A549 (cell line): Measurements from ENCODE around the gene CRYGN. TPM values are rescaled to one million over a fixed set of nuclear protein-coding genes. Genes with fewer than 3 reads are reported as not detected.

ENCODE experiments used
- ATAC-seq, 2 experiments: fragments of 200-7000 bp in 1 of 2; fragments of >200 bp in 1 of 2; cut with Nextera tagmentation in 1 of 2; cut with Tn5 transposase in 1 of 2; 3 replicates each; pipeline versions ENCODE4 v1.8.0 to v1.9.1; 2018 to 2020; ENCODE audit warnings: mild to moderate bottlenecking in 1 of 2, moderate library complexity in 1 of 2
- CTCF ChIA-PET: fragments of 300-600 bp; sonication (Branson Sonifier 250); formaldehyde crosslinking; extraction: SDS; loops from one replicate; lab custom pipeline; 2021; ENCODE audit warnings: antibody characterized with exemption, inconsistent platforms; lab: Yijun Ruan, JAX
- POLR2A ChIA-PET: fragments of 350-600 bp; formaldehyde crosslinking; extraction: SDS; loops from one replicate; lab custom pipeline; 2021; ENCODE audit warnings: antibody characterized with exemption, inconsistent platforms; lab: Yijun Ruan, JAX
- DNase-seq, 2 experiments: peaks; one replicate each; pipeline versions ENCODE4 v3.0.0 to v3.0.0-alpha.2; 2011 to 2016; ENCODE audit warnings: low read depth in 1 of 2, low spot score in 1 of 2
- FAIRE-seq: peaks from 2 replicates; lab custom pipeline; 2011; peaks lifted over from hg19 to GRCh38; lab: Jason Lieb, UNC
- H3K27ac ChIP-seq, 2 experiments: fragments of >200 bp; sonication (Bioruptor Twin); formaldehyde crosslinking; 3 replicates each; pipeline ENCODE4 v1.5.1; 2016 to 2017
- H3K4me1 ChIP-seq: fragments of >200 bp; sonication (Bioruptor Twin); formaldehyde crosslinking; 3 replicates; pipeline ENCODE4 v1.6.1; 2016
- H3K4me2 ChIP-seq: fragments of >200 bp; sonication (Bioruptor Twin); formaldehyde crosslinking; 3 replicates; pipeline ENCODE4 v1.6.1; 2016
- H3K4me3 ChIP-seq: fragments of >200 bp; sonication (Bioruptor Twin); formaldehyde crosslinking; 3 replicates; pipeline ENCODE4 v1.5.1; 2016
- H3K9me3 ChIP-seq: fragments of >200 bp; sonication (Bioruptor Twin); formaldehyde crosslinking; 3 replicates; pipeline ENCODE4 v1.6.1; 2016
- CBX8 ChIP-seq: fragments of 200-600 bp; sonication (generic); IDR thresholded peaks from 2 replicates; pipeline ENCODE4 v1.6.1; 2016
- CEBPB ChIP-seq, 2 experiments: fragments of >200 bp in 1 of 2; sonication (Bioruptor Twin) in 1 of 2; formaldehyde crosslinking in 1 of 2; IDR thresholded peaks; 2 replicates each; pipeline ENCODE4 v1.6.1; 2012 to 2016
- FOSL2 ChIP-seq, 2 experiments: fragments of 450-650 bp in 1 of 2; fragments of >200 bp in 1 of 2; sonication (Bioruptor Twin) in 1 of 2; formaldehyde crosslinking; IDR thresholded peaks; 2 replicates each; pipeline versions ENCODE4 v1.5.0 to v1.6.1; 2016 to 2020; ENCODE audit warnings: mild to moderate bottlenecking in 1 of 2, moderate library complexity in 1 of 2
- HOXA7 ChIP-seq: fragments of 250-450 bp; sonication (Bioruptor Pico); IDR thresholded peaks from 2 replicates; pipeline ENCODE4 v1.5.0; 2020; ENCODE audit warnings: mild to moderate bottlenecking, moderate library complexity
- HOXB13 ChIP-seq: fragments of 250-450 bp; sonication (Bioruptor Pico); IDR thresholded peaks from 2 replicates; pipeline ENCODE4 v1.5.0; 2020; ENCODE audit warnings: low read depth, mild to moderate bottlenecking, moderate library complexity
- JUN ChIP-seq, 2 experiments: fragments of >200 bp; sonication (Bioruptor Twin); formaldehyde crosslinking; IDR thresholded peaks; 2 replicates in 1 of 2; 3 replicates in 1 of 2; pipeline ENCODE4 v1.6.1; 2016 to 2017
- KDM1A ChIP-seq: fragments of 200-600 bp; sonication (generic); IDR thresholded peaks from 2 replicates; pipeline ENCODE4 v1.6.1; 2016; ENCODE audit warnings: low read depth, mild to moderate bottlenecking
- KDM5A ChIP-seq: fragments of 200-600 bp; sonication (generic); IDR thresholded peaks from 2 replicates; pipeline ENCODE4 v1.6.1; 2016; ENCODE audit warnings: antibody characterized with exemption, mild to moderate bottlenecking
- NPAS2 ChIP-seq: fragments of 250-450 bp; sonication (Bioruptor Pico); IDR thresholded peaks from 2 replicates; pipeline ENCODE4 v1.8.0; 2022; ENCODE audit warnings: mild to moderate bottlenecking, moderate library complexity, borderline replicate concordance
- PHF8 ChIP-seq: fragments of 200-600 bp; sonication (generic); IDR thresholded peaks from 2 replicates; pipeline ENCODE4 v1.6.1; 2016; ENCODE audit warnings: low read depth, mild to moderate bottlenecking, antibody characterized with exemption, moderate library complexity, borderline replicate concordance
- RNF2 ChIP-seq: fragments of 200-600 bp; sonication (generic); IDR thresholded peaks from 2 replicates; pipeline ENCODE4 v1.6.1; 2016; ENCODE audit warnings: low read depth, mild to moderate bottlenecking, antibody characterized with exemption, moderate library complexity, borderline replicate concordance
- TP53 ChIP-seq: fragments of 250-450 bp; sonication (Bioruptor Pico); IDR thresholded peaks from 2 replicates; pipeline ENCODE4 v1.5.0; 2021; ENCODE audit warnings: mild to moderate bottlenecking, moderate library complexity
- ZFP36 ChIP-seq: fragments of 450-650 bp; IDR thresholded peaks from 2 replicates; pipeline ENCODE4 v1.6.1; 2014; ENCODE audit warnings: borderline replicate concordance; ENCODE audit not compliant: partially characterized antibody
- WGBS: methylation state at CpG from one replicate; pipeline ENCODE4 v1.1.6; 2017; ENCODE audit errors: missing lambda C conversion rate; 5-methylcytosine and 5-hydroxymethylcytosine counted together
- polyA plus RNA-seq, 4 experiments: library from polyadenylated mRNA; depleted of rRNA in 3 of 4; stranded (reverse); fragments of >200 nt; fragmentation: RNase III in 1 of 4; extraction: RNeasy Plus Mini Kit Qiagen cat#74134 plus additional on column Dnase treatment in 1 of 4; gene quantifications; 2 replicates in 3 of 4; 3 replicates in 1 of 4; pipeline ENCODE4 v1.2.3, GENCODE V29; 2011 to 2017
- TF ChIP-seq, protein P1 (sequence below): fragments of 250-450 bp; sonication (Bioruptor Pico); IDR thresholded peaks from 2 replicates; pipeline ENCODE4 v1.5.0; 2021; ENCODE audit warnings: mild to moderate bottlenecking, moderate library complexity, borderline replicate concordance
- TF ChIP-seq, protein P2 (sequence below): fragments of 200-600 bp; sonication (generic); IDR thresholded peaks from 2 replicates; pipeline ENCODE4 v1.6.1; 2016; ENCODE audit warnings: antibody characterized with exemption, mild to moderate bottlenecking, moderate library complexity
- TF ChIP-seq, protein P3 (sequence below): fragments of >200 bp; sonication (Bioruptor Twin); formaldehyde crosslinking; IDR thresholded peaks from 3 replicates; pipeline ENCODE4 v1.6.1; 2016
- TF ChIP-seq, protein P4 (sequence below): fragments of >200 bp; sonication (Bioruptor Twin); formaldehyde crosslinking; IDR thresholded peaks from 3 replicates; pipeline ENCODE4 v1.5.1; 2016
- TF ChIP-seq, protein P5 (sequence below): fragments of >200 bp; sonication (Bioruptor Twin); formaldehyde crosslinking; IDR thresholded peaks from 2 replicates; pipeline ENCODE4 v1.6.1; 2016

Gene CRYGN
- polyA plus RNA-seq, 2 of the 4 experiments (the other 2 are of a cell fraction): not detected

DNA sequence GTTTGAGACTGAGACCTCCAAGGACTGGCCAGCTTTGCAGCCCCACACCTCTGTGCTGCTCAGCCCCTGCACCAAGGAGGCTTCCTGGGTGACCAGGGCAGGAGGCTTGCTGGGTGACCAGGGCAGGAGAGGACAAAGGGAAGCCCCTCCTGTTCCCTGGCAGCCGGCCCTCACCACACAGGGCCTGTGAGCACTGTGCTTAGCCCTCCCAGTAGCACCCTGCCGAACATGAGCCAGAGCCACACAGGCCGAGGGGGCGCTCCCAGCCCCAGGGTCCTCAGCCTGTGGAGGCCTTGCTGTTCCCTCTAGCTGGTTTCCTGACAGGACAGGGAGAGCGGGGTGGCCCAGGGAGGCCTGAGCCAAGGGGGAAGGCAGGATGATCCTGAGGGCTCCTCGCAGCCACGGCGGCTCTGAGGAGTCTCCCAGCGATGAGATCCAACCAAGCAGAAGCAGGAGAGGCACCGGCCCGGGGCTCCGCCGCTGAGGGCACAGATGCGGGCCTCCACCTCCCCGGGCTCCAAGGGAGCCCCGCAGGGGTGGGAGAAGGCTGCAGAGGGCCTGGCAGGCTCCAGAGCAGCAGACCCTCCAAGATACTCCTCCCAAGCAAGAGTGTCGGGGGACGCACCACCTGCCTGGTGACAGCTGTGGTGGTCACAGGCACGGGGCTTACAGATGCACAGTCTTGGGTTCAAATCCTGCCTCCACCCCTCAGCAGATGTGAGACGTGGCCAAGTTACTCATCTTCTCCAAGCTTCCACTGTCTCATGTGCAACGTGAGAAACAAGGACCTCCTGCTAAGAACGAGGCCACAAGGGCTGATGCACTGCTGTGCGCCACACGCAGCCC, 52.6 kb downstream of the CRYGN start:
- 0 out of 3 replicates have a peak, but pooled peaks cover 3% of the 10 kb centered on the region for H3K4me1 ChIP-seq
- ChIA-PET CTCF (interaction anchor here (1.0 to 2.8 kb wide), 2 partner anchors 19 to 62 kb away, joined by 4 to 12 read pairs; no protein-coding TSS in a partner anchor), POLR2A (no interaction called here)
- no peak overlapping the region for H3K4me2 ChIP-seq
- no peak for DNase-seq
- no peaks in the 10 kb centered on the region for H3K9me3 ChIP-seq
- peak; percentile 5 to 10; a peak in 3 of 6 replicates for ATAC-seq
- H3K27ac ChIP-seq: peak overlapping the region in 1 of 2 experiments; percentile 41; a peak in 1 of 6 replicates
- H3K4me3 ChIP-seq: no peak overlapping the region
- no peak for FAIRE-seq
- WGBS: 78% methylated on average over 23 of the region's 24 CpGs
- TF ChIP-seq ZFP36 (no peak), JUN (IDR thresholded peaks at IDR 0.05) (no peak), FOSL2 (IDR thresholded peaks at IDR 0.05) (no peak), FOSL2 (CRISPR knock-in tag; IDR thresholded peaks at IDR 0.05) (no peak), HOXB13 (CRISPR knock-in tag) (no peak), CEBPB (IDR thresholded peaks at IDR 0.05) (no peak), NPAS2 (CRISPR knock-in tag) (no peak), HOXA7 (CRISPR knock-in tag) (no peak), KDM5A (no peak), RNF2 (no peak), KDM1A (no peak), CBX8 (no peak), PHF8 (no peak), TP53 (no peak)
- TF ChIP-seq, protein P1, sequence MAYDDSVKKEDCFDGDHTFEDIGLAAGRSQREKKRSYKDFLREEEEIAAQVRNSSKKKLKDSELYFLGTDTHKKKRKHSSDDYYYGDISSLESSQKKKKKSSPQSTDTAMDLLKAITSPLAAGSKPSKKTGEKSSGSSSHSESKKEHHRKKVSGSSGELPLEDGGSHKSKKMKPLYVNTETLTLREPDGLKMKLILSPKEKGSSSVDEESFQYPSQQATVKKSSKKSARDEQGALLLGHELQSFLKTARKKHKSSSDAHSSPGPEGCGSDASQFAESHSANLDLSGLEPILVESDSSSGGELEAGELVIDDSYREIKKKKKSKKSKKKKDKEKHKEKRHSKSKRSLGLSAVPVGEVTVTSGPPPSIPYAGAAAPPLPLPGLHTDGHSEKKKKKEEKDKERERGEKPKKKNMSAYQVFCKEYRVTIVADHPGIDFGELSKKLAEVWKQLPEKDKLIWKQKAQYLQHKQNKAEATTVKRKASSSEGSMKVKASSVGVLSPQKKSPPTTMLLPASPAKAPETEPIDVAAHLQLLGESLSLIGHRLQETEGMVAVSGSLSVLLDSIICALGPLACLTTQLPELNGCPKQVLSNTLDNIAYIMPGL: no peak
- TF ChIP-seq, protein P2, sequence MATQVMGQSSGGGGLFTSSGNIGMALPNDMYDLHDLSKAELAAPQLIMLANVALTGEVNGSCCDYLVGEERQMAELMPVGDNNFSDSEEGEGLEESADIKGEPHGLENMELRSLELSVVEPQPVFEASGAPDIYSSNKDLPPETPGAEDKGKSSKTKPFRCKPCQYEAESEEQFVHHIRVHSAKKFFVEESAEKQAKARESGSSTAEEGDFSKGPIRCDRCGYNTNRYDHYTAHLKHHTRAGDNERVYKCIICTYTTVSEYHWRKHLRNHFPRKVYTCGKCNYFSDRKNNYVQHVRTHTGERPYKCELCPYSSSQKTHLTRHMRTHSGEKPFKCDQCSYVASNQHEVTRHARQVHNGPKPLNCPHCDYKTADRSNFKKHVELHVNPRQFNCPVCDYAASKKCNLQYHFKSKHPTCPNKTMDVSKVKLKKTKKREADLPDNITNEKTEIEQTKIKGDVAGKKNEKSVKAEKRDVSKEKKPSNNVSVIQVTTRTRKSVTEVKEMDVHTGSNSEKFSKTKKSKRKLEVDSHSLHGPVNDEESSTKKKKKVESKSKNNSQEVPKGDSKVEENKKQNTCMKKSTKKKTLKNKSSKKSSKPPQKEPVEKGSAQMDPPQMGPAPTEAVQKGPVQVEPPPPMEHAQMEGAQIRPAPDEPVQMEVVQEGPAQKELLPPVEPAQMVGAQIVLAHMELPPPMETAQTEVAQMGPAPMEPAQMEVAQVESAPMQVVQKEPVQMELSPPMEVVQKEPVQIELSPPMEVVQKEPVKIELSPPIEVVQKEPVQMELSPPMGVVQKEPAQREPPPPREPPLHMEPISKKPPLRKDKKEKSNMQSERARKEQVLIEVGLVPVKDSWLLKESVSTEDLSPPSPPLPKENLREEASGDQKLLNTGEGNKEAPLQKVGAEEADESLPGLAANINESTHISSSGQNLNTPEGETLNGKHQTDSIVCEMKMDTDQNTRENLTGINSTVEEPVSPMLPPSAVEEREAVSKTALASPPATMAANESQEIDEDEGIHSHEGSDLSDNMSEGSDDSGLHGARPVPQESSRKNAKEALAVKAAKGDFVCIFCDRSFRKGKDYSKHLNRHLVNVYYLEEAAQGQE: no peak
- TF ChIP-seq, protein P3, sequence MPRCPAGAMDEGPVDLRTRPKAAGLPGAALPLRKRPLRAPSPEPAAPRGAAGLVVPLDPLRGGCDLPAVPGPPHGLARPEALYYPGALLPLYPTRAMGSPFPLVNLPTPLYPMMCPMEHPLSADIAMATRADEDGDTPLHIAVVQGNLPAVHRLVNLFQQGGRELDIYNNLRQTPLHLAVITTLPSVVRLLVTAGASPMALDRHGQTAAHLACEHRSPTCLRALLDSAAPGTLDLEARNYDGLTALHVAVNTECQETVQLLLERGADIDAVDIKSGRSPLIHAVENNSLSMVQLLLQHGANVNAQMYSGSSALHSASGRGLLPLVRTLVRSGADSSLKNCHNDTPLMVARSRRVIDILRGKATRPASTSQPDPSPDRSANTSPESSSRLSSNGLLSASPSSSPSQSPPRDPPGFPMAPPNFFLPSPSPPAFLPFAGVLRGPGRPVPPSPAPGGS: no peak
- TF ChIP-seq, protein P4, sequence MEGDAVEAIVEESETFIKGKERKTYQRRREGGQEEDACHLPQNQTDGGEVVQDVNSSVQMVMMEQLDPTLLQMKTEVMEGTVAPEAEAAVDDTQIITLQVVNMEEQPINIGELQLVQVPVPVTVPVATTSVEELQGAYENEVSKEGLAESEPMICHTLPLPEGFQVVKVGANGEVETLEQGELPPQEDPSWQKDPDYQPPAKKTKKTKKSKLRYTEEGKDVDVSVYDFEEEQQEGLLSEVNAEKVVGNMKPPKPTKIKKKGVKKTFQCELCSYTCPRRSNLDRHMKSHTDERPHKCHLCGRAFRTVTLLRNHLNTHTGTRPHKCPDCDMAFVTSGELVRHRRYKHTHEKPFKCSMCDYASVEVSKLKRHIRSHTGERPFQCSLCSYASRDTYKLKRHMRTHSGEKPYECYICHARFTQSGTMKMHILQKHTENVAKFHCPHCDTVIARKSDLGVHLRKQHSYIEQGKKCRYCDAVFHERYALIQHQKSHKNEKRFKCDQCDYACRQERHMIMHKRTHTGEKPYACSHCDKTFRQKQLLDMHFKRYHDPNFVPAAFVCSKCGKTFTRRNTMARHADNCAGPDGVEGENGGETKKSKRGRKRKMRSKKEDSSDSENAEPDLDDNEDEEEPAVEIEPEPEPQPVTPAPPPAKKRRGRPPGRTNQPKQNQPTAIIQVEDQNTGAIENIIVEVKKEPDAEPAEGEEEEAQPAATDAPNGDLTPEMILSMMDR: no peak
- TF ChIP-seq, protein P5, sequence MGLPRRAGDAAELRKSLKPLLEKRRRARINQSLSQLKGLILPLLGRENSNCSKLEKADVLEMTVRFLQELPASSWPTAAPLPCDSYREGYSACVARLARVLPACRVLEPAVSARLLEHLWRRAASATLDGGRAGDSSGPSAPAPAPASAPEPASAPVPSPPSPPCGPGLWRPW: no peak
